ENCODE results near the gene ISCA2. TPM values are rescaled to one million over a fixed set of nuclear protein-coding genes. Genes with fewer than 3 reads are reported as not detected.

The ISCA2 gene
- total and polyA plus RNA-seq, 2 experiments from 2014 or later = 44.0 to 171 TPM

DNA sequence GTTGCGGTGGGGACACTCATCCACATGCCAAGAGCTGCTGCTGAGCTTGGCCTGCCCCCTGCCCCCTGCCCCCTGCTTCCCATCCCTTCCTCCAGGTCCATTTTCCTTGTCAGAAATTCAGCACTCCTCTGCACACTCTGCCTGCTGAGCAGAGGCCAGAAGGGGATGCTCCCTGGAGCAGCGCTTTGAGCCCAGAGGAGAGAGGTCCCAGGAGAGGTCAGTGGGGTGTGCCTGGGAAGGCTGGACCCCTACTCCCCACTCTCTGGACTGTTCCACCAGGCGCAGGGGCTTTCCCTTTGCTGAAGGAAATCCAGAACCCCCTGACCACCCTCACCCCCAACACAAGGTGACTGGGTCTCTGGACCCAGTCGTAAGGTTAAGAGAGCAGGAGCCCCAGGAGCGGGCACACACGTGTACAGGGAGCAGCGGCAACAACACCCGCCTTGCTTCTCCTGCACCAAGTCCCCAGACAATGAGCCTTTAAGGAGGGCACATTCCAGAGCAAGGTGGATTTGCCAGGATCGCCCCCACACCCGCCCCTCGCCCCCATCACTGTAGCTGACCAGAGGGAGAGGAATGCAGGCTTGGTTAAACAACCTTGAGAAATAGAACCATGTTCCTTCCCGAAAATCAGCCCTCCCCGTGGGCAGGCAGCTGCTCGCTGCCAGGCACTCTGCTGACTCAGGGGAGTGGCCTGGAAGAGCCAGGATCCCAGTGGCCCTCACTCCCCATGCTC lies 30.7 kb downstream of the ISCA2 start:
- no peaks in the 10 kb centered on the region for H3K27me3 ChIP-seq (ENCODE audit: insufficient read depth)
- no peaks in the 10 kb centered on the region for H3K36me3 ChIP-seq (ENCODE audit: insufficient read depth)
- no peaks in the 10 kb centered on the region for H3K4me1 ChIP-seq (ENCODE audit: insufficient read depth)
- H3K79me2 ChIP-seq (replicated peaks; ENCODE audit: insufficient read depth) = no peaks in the 10 kb centered on the region
- no peaks in the 10 kb centered on the region for H3F3A ChIP-seq (replicated peaks; ENCODE audit: low read depth)
- no peaks in the 10 kb centered on the region for H3K36me3 Mint-ChIP-seq (ENCODE audit: low read depth)
- H4K20me1 ChIP-seq (replicated peaks; ENCODE audit: insufficient read depth) = no peaks in the 10 kb centered on the region
- H3K4me3 ChIP-seq = no peak overlapping the region
- H3K27ac Mint-ChIP-seq = no peak overlapping the region
- H3K4me1 Mint-ChIP-seq = peaks cover 6% of the 10 kb centered on the region
- H3K4me3 Mint-ChIP-seq = no peak overlapping the region
- H2AFZ ChIP-seq = no peak overlapping the region
- no peak for TF ChIP-seq ZNF114 (CRISPR knock-in tag; IDR thresholded peaks at IDR 0.05)
- no peak for TF ChIP-seq CREB1 (CRISPR knock-in tag; IDR thresholded peaks at IDR 0.05; ENCODE audit: low read depth)
- TF ChIP-seq ZNF331 (CRISPR knock-in tag; IDR thresholded peaks at IDR 0.05; ENCODE audit: low read depth) = no peak
- no peak for TF ChIP-seq STAT1 (IDR thresholded peaks at IDR 0.05; ENCODE audit: unreplicated experiment)
- TF ChIP-seq, protein P1, sequence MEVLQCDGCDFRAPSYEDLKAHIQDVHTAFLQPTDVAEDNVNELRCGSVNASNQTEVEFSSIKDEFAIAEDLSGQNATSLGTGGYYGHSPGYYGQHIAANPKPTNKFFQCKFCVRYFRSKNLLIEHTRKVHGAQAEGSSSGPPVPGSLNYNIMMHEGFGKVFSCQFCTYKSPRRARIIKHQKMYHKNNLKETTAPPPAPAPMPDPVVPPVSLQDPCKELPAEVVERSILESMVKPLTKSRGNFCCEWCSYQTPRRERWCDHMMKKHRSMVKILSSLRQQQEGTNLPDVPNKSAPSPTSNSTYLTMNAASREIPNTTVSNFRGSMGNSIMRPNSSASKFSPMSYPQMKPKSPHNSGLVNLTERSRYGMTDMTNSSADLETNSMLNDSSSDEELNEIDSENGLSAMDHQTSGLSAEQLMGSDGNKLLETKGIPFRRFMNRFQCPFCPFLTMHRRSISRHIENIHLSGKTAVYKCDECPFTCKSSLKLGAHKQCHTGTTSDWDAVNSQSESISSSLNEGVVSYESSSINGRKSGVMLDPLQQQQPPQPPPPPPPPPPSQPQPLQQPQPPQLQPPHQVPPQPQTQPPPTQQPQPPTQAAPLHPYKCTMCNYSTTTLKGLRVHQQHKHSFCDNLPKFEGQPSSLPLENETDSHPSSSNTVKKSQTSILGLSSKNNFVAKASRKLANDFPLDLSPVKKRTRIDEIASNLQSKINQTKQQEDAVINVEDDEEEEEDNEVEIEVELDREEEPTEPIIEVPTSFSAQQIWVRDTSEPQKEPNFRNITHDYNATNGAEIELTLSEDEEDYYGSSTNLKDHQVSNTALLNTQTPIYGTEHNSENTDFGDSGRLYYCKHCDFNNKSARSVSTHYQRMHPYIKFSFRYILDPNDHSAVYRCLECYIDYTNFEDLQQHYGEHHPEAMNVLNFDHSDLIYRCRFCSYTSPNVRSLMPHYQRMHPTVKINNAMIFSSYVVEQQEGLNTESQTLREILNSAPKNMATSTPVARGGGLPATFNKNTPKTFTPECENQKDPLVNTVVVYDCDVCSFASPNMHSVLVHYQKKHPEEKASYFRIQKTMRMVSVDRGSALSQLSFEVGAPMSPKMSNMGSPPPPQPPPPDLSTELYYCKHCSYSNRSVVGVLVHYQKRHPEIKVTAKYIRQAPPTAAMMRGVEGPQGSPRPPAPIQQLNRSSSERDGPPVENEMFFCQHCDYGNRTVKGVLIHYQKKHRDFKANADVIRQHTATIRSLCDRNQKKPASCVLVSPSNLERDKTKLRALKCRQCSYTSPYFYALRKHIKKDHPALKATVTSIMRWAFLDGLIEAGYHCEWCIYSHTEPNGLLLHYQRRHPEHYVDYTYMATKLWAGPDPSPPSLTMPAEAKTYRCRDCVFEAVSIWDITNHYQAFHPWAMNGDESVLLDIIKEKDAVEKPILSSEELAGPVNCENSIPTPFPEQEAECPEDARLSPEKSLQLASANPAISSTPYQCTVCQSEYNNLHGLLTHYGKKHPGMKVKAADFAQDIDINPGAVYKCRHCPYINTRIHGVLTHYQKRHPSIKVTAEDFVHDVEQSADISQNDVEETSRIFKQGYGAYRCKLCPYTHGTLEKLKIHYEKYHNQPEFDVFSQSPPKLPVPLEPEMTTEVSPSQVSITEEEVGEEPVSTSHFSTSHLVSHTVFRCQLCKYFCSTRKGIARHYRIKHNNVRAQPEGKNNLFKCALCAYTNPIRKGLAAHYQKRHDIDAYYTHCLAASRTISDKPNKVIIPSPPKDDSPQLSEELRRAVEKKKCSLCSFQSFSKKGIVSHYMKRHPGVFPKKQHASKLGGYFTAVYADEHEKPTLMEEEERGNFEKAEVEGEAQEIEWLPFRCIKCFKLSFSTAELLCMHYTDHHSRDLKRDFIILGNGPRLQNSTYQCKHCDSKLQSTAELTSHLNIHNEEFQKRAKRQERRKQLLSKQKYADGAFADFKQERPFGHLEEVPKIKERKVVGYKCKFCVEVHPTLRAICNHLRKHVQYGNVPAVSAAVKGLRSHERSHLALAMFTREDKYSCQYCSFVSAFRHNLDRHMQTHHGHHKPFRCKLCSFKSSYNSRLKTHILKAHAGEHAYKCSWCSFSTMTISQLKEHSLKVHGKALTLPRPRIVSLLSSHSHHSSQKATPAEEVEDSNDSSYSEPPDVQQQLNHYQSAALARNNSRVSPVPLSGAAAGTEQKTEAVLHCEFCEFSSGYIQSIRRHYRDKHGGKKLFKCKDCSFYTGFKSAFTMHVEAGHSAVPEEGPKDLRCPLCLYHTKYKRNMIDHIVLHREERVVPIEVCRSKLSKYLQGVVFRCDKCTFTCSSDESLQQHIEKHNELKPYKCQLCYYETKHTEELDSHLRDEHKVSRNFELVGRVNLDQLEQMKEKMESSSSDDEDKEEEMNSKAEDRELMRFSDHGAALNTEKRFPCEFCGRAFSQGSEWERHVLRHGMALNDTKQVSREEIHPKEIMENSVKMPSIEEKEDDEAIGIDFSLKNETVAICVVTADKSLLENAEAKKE (CRISPR knock-in tag; IDR thresholded peaks at IDR 0.05) = no peak
- TF ChIP-seq EZH2phosphoT487 (IDR thresholded peaks at IDR 0.05; ENCODE audit: unreplicated experiment) = no peak
- no peak for TF ChIP-seq JUNB (IDR thresholded peaks at IDR 0.05; ENCODE audit: unreplicated experiment)
- TF ChIP-seq, protein P2, sequence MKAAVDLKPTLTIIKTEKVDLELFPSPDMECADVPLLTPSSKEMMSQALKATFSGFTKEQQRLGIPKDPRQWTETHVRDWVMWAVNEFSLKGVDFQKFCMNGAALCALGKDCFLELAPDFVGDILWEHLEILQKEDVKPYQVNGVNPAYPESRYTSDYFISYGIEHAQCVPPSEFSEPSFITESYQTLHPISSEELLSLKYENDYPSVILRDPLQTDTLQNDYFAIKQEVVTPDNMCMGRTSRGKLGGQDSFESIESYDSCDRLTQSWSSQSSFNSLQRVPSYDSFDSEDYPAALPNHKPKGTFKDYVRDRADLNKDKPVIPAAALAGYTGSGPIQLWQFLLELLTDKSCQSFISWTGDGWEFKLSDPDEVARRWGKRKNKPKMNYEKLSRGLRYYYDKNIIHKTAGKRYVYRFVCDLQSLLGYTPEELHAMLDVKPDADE (IDR thresholded peaks at IDR 0.05) = no peak
- TF ChIP-seq, protein P3, sequence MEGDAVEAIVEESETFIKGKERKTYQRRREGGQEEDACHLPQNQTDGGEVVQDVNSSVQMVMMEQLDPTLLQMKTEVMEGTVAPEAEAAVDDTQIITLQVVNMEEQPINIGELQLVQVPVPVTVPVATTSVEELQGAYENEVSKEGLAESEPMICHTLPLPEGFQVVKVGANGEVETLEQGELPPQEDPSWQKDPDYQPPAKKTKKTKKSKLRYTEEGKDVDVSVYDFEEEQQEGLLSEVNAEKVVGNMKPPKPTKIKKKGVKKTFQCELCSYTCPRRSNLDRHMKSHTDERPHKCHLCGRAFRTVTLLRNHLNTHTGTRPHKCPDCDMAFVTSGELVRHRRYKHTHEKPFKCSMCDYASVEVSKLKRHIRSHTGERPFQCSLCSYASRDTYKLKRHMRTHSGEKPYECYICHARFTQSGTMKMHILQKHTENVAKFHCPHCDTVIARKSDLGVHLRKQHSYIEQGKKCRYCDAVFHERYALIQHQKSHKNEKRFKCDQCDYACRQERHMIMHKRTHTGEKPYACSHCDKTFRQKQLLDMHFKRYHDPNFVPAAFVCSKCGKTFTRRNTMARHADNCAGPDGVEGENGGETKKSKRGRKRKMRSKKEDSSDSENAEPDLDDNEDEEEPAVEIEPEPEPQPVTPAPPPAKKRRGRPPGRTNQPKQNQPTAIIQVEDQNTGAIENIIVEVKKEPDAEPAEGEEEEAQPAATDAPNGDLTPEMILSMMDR (conservative IDR thresholded peaks at IDR 0.05; ENCODE audit: low read depth in 2 of 2) = no peak
- TF ChIP-seq, protein P4, sequence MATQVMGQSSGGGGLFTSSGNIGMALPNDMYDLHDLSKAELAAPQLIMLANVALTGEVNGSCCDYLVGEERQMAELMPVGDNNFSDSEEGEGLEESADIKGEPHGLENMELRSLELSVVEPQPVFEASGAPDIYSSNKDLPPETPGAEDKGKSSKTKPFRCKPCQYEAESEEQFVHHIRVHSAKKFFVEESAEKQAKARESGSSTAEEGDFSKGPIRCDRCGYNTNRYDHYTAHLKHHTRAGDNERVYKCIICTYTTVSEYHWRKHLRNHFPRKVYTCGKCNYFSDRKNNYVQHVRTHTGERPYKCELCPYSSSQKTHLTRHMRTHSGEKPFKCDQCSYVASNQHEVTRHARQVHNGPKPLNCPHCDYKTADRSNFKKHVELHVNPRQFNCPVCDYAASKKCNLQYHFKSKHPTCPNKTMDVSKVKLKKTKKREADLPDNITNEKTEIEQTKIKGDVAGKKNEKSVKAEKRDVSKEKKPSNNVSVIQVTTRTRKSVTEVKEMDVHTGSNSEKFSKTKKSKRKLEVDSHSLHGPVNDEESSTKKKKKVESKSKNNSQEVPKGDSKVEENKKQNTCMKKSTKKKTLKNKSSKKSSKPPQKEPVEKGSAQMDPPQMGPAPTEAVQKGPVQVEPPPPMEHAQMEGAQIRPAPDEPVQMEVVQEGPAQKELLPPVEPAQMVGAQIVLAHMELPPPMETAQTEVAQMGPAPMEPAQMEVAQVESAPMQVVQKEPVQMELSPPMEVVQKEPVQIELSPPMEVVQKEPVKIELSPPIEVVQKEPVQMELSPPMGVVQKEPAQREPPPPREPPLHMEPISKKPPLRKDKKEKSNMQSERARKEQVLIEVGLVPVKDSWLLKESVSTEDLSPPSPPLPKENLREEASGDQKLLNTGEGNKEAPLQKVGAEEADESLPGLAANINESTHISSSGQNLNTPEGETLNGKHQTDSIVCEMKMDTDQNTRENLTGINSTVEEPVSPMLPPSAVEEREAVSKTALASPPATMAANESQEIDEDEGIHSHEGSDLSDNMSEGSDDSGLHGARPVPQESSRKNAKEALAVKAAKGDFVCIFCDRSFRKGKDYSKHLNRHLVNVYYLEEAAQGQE (IDR thresholded peaks at IDR 0.05; ENCODE audit: unreplicated experiment) = no peak
- TF ChIP-seq POLR2AphosphoS5 (IDR thresholded peaks at IDR 0.05; ENCODE audit: low read depth) = no peak
- TF ChIP-seq NANOG (IDR thresholded peaks at IDR 0.05; ENCODE audit: borderline replicate concordance) = no peak
- no peak for TF ChIP-seq EZH2 (IDR thresholded peaks at IDR 0.05; ENCODE audit: low read depth, unreplicated experiment)
- no peak overlapping the region for H3K4me2 ChIP-seq
- peaks cover 6% of the 10 kb centered on the region for H3K27me3 Mint-ChIP-seq (ENCODE audit: insufficient read depth, low read depth, poor library complexity)
- peak; percentile 25 for ATAC-seq
- H3K9me3 Mint-ChIP-seq = no peaks in the 10 kb centered on the region
- no peak overlapping the region for H3K27ac ChIP-seq (ENCODE audit: low read depth)
- no peak for DNase-seq (ENCODE audit: low spot score)
- no peaks in the 10 kb centered on the region for H3K9me2 ChIP-seq (ENCODE audit: insufficient read depth)
